ENCODE data around the gene SEPTIN5. TPM values are rescaled to one million over a fixed set of nuclear protein-coding genes. Genes with fewer than 3 reads are reported as not detected.

SEPTIN5 gene
- total and polyA plus RNA-seq, 9 of the 15 experiments (the other 6 are each of a cell fraction or from before 2014, with no cell fraction given) = 0.03 to 195 (median 119) TPM

DNA sequence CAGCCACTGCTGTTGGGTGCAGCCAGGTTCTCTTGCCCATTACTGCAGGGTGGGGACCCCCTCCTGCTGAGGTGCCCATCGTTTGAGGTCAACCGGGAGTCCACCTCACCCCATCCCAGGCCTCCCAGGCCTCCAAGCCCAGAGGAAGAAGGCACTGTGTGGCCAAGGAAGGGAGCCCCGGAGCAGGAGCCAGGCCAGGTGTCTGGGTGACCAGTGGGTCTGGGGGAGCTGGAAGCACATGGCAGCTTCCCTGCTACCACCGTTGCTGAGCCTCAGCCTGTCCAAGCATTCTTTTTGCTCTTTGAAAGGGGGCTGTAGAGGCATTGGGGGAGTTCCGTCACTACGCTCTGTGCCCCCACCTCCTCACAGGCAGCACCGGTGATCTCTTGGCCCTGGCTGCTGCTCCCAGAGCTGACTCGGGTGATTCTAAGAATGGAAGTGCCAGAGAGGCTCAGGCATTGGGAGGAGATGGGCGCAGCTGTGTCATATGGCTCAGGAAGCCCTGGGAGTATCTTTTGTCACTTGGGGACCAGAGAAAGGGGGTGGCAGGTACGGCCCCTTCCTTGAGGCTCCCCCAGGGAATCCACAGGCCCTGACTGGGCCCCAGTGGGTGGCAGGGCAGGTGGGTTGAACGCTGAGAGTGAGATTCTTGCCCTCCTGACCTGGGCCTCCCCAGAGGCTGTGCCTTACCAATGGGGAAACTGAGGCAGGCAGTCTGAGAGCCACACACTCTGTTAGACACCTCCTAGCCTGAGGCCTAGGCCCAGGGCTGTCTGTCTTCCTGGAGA, 1.9 kb downstream of the SEPTIN5 start (continued):
- no peak for TF ChIP-seq MAFF (IDR thresholded peaks at IDR 0.05; ENCODE audit: low read length)
- TF ChIP-seq ILK (tag; IDR thresholded peaks at IDR 0.05; ENCODE audit: borderline replicate concordance, low read depth) = no peak
- TF ChIP-seq, protein P1, sequence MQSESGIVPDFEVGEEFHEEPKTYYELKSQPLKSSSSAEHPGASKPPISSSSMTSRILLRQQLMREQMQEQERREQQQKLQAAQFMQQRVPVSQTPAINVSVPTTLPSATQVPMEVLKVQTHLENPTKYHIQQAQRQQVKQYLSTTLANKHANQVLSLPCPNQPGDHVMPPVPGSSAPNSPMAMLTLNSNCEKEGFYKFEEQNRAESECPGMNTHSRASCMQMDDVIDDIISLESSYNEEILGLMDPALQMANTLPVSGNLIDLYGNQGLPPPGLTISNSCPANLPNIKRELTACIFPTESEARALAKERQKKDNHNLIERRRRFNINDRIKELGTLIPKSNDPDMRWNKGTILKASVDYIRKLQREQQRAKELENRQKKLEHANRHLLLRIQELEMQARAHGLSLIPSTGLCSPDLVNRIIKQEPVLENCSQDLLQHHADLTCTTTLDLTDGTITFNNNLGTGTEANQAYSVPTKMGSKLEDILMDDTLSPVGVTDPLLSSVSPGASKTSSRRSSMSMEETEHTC (IDR thresholded peaks at IDR 0.05) = no peak
- TF ChIP-seq, protein P2, sequence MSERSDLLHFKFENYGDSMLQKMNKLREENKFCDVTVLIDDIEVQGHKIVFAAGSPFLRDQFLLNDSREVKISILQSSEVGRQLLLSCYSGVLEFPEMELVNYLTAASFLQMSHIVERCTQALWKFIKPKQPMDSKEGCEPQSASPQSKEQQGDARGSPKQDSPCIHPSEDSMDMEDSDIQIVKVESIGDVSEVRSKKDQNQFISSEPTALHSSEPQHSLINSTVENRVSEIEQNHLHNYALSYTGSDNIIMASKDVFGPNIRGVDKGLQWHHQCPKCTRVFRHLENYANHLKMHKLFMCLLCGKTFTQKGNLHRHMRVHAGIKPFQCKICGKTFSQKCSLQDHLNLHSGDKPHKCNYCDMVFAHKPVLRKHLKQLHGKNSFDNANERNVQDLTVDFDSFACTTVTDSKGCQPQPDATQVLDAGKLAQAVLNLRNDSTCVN (CRISPR knock-in tag; IDR thresholded peaks at IDR 0.05) = no peak
- no peak for TF ChIP-seq CCAR2 (IDR thresholded peaks at IDR 0.05; ENCODE audit: low read depth, low read length)
- no peak for TF ChIP-seq BDP1 (IDR thresholded peaks at IDR 0.05; ENCODE audit: insufficient read depth, insufficient read length)
- peak; percentile 69 for TF ChIP-seq RBBP5 (IDR thresholded peaks at IDR 0.05; ENCODE audit: borderline replicate concordance, insufficient read depth, low read length, poor library complexity, severe bottlenecking)
- no peak for TF ChIP-seq ZNF696 (CRISPR knock-in tag; conservative IDR thresholded peaks at IDR 0.05)
- TF ChIP-seq SIX5 (IDR thresholded peaks at IDR 0.05; ENCODE audit: borderline replicate concordance in 1 of 2, insufficient read depth in 1 of 2, low read depth in 1 of 2, low read length in 2 of 2) = peak in 1 of 2 experiments; percentile 1; a peak in 1 of 4 replicates
- peak; percentile 33; the same call in 1 of the 2 replicates for TF ChIP-seq ZKSCAN1 (IDR thresholded peaks at IDR 0.05; ENCODE audit: low read depth, low read length)
- TF ChIP-seq, protein P3, sequence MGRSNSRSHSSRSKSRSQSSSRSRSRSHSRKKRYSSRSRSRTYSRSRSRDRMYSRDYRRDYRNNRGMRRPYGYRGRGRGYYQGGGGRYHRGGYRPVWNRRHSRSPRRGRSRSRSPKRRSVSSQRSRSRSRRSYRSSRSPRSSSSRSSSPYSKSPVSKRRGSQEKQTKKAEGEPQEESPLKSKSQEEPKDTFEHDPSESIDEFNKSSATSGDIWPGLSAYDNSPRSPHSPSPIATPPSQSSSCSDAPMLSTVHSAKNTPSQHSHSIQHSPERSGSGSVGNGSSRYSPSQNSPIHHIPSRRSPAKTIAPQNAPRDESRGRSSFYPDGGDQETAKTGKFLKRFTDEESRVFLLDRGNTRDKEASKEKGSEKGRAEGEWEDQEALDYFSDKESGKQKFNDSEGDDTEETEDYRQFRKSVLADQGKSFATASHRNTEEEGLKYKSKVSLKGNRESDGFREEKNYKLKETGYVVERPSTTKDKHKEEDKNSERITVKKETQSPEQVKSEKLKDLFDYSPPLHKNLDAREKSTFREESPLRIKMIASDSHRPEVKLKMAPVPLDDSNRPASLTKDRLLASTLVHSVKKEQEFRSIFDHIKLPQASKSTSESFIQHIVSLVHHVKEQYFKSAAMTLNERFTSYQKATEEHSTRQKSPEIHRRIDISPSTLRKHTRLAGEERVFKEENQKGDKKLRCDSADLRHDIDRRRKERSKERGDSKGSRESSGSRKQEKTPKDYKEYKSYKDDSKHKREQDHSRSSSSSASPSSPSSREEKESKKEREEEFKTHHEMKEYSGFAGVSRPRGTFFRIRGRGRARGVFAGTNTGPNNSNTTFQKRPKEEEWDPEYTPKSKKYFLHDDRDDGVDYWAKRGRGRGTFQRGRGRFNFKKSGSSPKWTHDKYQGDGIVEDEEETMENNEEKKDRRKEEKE (IDR thresholded peaks at IDR 0.05; ENCODE audit: borderline replicate concordance in 1 of 2, control insufficient read depth in 1 of 2, low read depth in 2 of 2, low read length in 1 of 2) = no peak
- no peak for TF ChIP-seq HDAC1 (IDR thresholded peaks at IDR 0.05)
- TF ChIP-seq, protein P4, sequence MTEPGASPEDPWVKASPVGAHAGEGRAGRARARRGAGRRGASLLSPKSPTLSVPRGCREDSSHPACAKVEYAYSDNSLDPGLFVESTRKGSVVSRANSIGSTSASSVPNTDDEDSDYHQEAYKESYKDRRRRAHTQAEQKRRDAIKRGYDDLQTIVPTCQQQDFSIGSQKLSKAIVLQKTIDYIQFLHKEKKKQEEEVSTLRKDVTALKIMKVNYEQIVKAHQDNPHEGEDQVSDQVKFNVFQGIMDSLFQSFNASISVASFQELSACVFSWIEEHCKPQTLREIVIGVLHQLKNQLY (CRISPR knock-in tag; conservative IDR thresholded peaks at IDR 0.05) = 0 out of 4 replicates have a peak, but pooled peaks of 1 of the 2 experiments have one; percentile 24
- TF ChIP-seq NEUROD1 (IDR thresholded peaks at IDR 0.05; ENCODE audit: borderline replicate concordance, low read depth, low read length, partially characterized antibody) = no peak
- peak; percentile 17; the same call in 1 of the 2 replicates for TF ChIP-seq PHF8 (IDR thresholded peaks at IDR 0.05; ENCODE audit: borderline replicate concordance, low read length)
- no peak for TF ChIP-seq U2AF1 (optimal IDR thresholded peaks at IDR 0.05; ENCODE audit: low read depth, low read length)
- no peak for TF ChIP-seq ZNF12 (CRISPR knock-in tag; IDR thresholded peaks at IDR 0.05)
